Calu3 (cell line): Measurements from ENCODE around the gene RPS6KA2. TPM values are rescaled to one million over a fixed set of nuclear protein-coding genes. Genes with fewer than 3 reads are reported as not detected.
"Not testable (repeated sequence)": the region's sequence is repeated elsewhere in the genome, so short reads cannot be mapped to it uniquely, and the experiment has no call there.

Experiments
- BruUV-seq: library from RNA; stranded (reverse); fragments of 400-500 nt; replicated peaks from 2 replicates; lab custom pipeline; 2021; lab: Mats Ljungman, UMichigan
- CTCF ChIA-PET: fragments of 300-600 bp; sonication (Branson Sonifier 250); formaldehyde crosslinking; loops from one replicate; lab custom pipeline; 2022; ENCODE audit warnings: antibody characterized with exemption; lab: Charles Lee
- DNase-seq: peaks from one replicate; pipeline ENCODE4 v3.0.0; 2022
- H3K27ac Mint-ChIP-seq: one replicate; pipeline ENCODE4 v1.8.0; 2022; ENCODE audit warnings: mixed read lengths; ENCODE audit not compliant: unreplicated experiment
- H3K27me3 Mint-ChIP-seq: one replicate; pipeline ENCODE4 v1.8.0; 2022; ENCODE audit warnings: mixed read lengths; ENCODE audit not compliant: unreplicated experiment
- H3K36me3 Mint-ChIP-seq: one replicate; pipeline ENCODE4 v1.8.0; 2022; ENCODE audit warnings: mild to moderate bottlenecking, moderate library complexity, mixed read lengths; ENCODE audit not compliant: insufficient read depth, unreplicated experiment
- H3K4me1 Mint-ChIP-seq: one replicate; pipeline ENCODE4 v1.8.0; 2022; ENCODE audit warnings: mild to moderate bottlenecking, low read depth, mixed read lengths; ENCODE audit not compliant: unreplicated experiment
- H3K4me3 Mint-ChIP-seq: one replicate; pipeline ENCODE4 v1.8.0; 2022; ENCODE audit warnings: mild to moderate bottlenecking, low read depth, moderate library complexity, mixed read lengths; ENCODE audit not compliant: unreplicated experiment
- H3K9me3 Mint-ChIP-seq: one replicate; pipeline ENCODE4 v1.8.0; 2022; ENCODE audit warnings: low read depth, mixed read lengths; ENCODE audit not compliant: unreplicated experiment
- CTCF ChIP-seq: fragments of 200-600 bp; IDR thresholded peaks from one replicate; pipeline ENCODE4 v1.8.0; 2022; ENCODE audit warnings: antibody characterized with exemption; ENCODE audit not compliant: unreplicated experiment
- intact Hi-C: fragments of 100-400 bp; cut with micrococcal nuclease; formaldehyde crosslinking; loops from one replicate; pipeline ENCODE4 v1.10.0; 2022; ENCODE audit not compliant: unreplicated experiment
- total RNA-seq: library from RNA; stranded (reverse); gene quantifications from 2 replicates; pipeline ENCODE4 v1.2.3, GENCODE V29; 2022

The RPS6KA2 gene
- total RNA-seq, 1 experiment from 2014 or later, result 41.3 TPM

- no peaks in the 10 kb centered on the region for H3K9me3 Mint-ChIP-seq
- no peaks in the 10 kb centered on the region for H3K36me3 Mint-ChIP-seq
- peaks cover 19% of the 10 kb centered on the region for H3K27me3 Mint-ChIP-seq
- no peak overlapping the region for H3K27ac Mint-ChIP-seq
- no peak for TF ChIP-seq CTCF
- no peak overlapping the region for H3K4me3 Mint-ChIP-seq
- DNase-seq, result no peak
- CTCF ChIA-PET, result interaction anchor here (1.1 kb wide), 1 partner anchor 20 kb away, joined by 3 read pairs; no protein-coding TSS in a partner anchor
- intact Hi-C loops, result no loop called here
- no peaks in the 10 kb centered on the region for H3K4me1 Mint-ChIP-seq
- no TSS peak for BruUV-seq
Measured at GRCh38 chr6:166395778-166396177, 231.3 kb downstream of the RPS6KA2 start.

GRCh38 chr6:166395351-166395750 lies 231.7 kb downstream of the RPS6KA2 start:
- no peak for DNase-seq
- Mint-ChIP-seq H3K27ac (no peak overlapping the region), H3K36me3 (no peaks in the 10 kb centered on the region), H3K4me3 (no peak overlapping the region), H3K27me3 (peaks cover 19% of the 10 kb centered on the region), H3K4me1 (no peaks in the 10 kb centered on the region), H3K9me3 (no peaks in the 10 kb centered on the region)
- CTCF ChIA-PET, result interaction anchor here (1.1 kb wide), 1 partner anchor 20 kb away, joined by 3 read pairs; no protein-coding TSS in a partner anchor
- no TSS peak for BruUV-seq
- no peak for TF ChIP-seq CTCF
- intact Hi-C loops, result no loop called here

- no peaks in the 10 kb centered on the region for H3K9me3 Mint-ChIP-seq
- no TSS peak for BruUV-seq
- H3K27ac Mint-ChIP-seq, result no peak overlapping the region
- no peak overlapping the region for H3K4me3 Mint-ChIP-seq
- intact Hi-C loops, result no loop called here
- no peaks in the 10 kb centered on the region for H3K36me3 Mint-ChIP-seq
- no peak for DNase-seq
- CTCF ChIA-PET, result interaction anchor here (1.1 kb wide), 1 partner anchor 19 kb away, joined by 3 read pairs; no protein-coding TSS in a partner anchor
- H3K4me1 Mint-ChIP-seq, result peaks cover 4% of the 10 kb centered on the region
- peaks cover 19% of the 10 kb centered on the region for H3K27me3 Mint-ChIP-seq
- TF ChIP-seq CTCF, result no peak
Measured at GRCh38 chr6:166394036-166394892, 232.8 kb downstream of the RPS6KA2 start.

GRCh38 chr6:166393535-166393823 lies 233.6 kb downstream of the RPS6KA2 start:
- intact Hi-C loops, result no loop called here
- TF ChIP-seq CTCF, result no peak
- BruUV-seq, result no TSS peak
- Mint-ChIP-seq H3K36me3 (no peaks in the 10 kb centered on the region), H3K27me3 (peaks cover 13% of the 10 kb centered on the region), H3K4me1 (peaks cover 9% of the 10 kb centered on the region), H3K27ac (no peak overlapping the region), H3K9me3 (no peaks in the 10 kb centered on the region), H3K4me3 (no peak overlapping the region)
- CTCF ChIA-PET, result no interaction called here
- no peak for DNase-seq

- CTCF ChIA-PET, result interaction anchor here (0.6 to 1.0 kb wide), 2 partner anchors 7 to 1308 kb away, joined by 3 read pairs; no protein-coding TSS in a partner anchor
- intact Hi-C loops, BruUV-seq, H3K9me3 Mint-ChIP-seq, DNase-seq, H3K36me3 Mint-ChIP-seq, H3K4me3 Mint-ChIP-seq, H3K27ac Mint-ChIP-seq: not testable (repeated sequence)
- Mint-ChIP-seq H3K27me3 (peaks cover 11% of the 10 kb centered on the region), H3K4me1 (peaks cover 11% of the 10 kb centered on the region)
Measured at GRCh38 chr6:166392755-166393534, 234.1 kb downstream of the RPS6KA2 start.
